LoVo (cell line): Measurements from ENCODE around the gene KCNA1.

ENCODE experiments used
- DNase-seq: peaks from one replicate; pipeline ENCODE4 v3.0.0-alpha.2; 2016; ENCODE audit warnings: low spot score

Gene KCNA1

DNA sequence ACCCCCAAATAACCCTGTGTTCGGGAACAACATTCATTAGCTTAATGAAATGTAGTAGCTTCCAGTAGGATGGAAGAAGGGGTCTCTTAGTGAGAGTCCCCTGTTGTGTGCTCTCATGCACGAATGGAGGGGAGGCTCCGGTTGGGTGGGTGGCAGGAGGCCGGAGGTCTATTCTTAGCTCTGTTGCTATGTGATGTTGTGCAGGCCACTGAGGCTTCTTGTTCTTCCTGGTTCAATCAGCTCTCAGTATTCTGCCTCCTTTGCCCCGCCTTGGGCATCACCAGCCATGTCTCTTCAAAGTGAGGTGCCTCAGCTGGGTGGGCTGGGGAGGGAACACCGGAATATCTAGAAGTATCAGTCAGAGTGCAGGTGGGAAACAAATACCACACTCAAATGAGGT lies 50.8 kb downstream of the KCNA1 start:
- no peak for DNase-seq

- no peak for DNase-seq
Measured at GRCh38 chr12:4961311-4961710, 51.6 kb downstream of the KCNA1 start.

DNA sequence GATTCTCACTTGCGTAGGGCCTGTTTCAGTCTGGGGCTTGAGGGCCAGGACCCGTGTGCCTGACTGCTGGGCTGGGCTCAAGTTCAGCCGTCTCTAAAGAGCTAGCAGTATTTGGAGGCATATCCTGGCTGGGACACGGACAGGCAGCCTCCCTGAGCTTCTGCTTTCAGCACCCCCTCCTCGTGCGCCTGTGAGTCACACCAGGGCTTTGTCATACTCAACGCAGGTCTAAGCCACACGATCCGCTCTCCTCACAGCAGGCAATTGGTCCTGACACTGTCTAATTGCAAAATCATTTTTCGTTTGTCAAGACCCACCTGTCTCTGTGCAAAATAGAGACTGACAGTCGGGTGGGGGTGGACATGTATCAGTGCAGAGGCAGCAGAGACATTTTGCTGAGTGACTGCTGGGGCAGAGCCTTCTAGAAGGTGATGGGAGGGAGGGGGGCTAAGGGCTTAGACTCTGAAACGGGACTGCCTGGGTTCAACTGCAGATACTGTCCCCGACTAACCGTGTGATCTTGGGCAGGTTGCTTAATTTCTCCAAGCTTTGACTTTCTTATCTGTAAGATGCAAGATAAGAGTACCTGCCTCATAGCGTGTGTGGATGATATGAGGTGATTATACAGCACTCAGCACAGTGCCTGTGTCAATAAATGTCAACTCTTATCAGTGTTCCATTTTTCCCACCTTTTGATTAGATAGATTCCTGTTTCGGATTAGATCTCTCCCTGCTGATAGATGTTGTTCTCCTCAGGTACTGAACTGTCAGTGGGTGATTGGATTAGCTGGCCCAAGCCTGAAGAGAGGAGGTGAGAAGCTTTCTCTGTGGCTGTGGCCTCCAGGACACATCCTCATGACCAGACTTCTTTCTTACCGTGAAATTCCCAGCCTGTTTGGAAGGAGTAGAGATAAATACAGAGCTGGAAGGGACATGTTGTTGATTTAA lies 53.1 kb downstream of the KCNA1 start:
- no peak for DNase-seq
